Measurements from ENCODE around the gene EWSR1. TPM values are rescaled to one million over a fixed set of nuclear protein-coding genes. Genes with fewer than 3 reads are reported as not detected.

EWSR1 gene
- total and polyA plus RNA-seq, 2 donors (not counting 3 experiments of a cell fraction or from before 2014, with no cell fraction given) = 305 to 588 TPM

- no TSS peak for BruUV-seq (replicated peaks)
- Histone ChIP-seq H3K27me3 (ENCODE audit: control insufficient read depth in 2 of 2, insufficient read depth in 2 of 2, low read length in 2 of 2) (no peaks in the 10 kb centered on the region), H3K4me1 (ENCODE audit: control insufficient read depth, extremely low read depth, insufficient read depth, low read length) (peaks cover 10% of the 10 kb centered on the region), H2AFZ (ENCODE audit: low read depth, low read length) (no peak overlapping the region), H3K79me2 (ENCODE audit: control insufficient read depth, insufficient read depth, low read length) (no peaks in the 10 kb centered on the region), H4K20me1 (replicated peaks; ENCODE audit: control insufficient read depth, extremely low read depth, insufficient read depth, low read length) (no peaks in the 10 kb centered on the region), H3K9ac (replicated peaks; ENCODE audit: extremely low read depth, insufficient read depth, low read length) (no peak overlapping the region), H3K9me3 (replicated peaks; ENCODE audit: control insufficient read depth, insufficient read depth, low read length) (no peaks in the 10 kb centered on the region), H3K36me3 (ENCODE audit: control insufficient read depth in 2 of 2, extremely low read depth in 1 of 2, insufficient read depth in 2 of 2, low read length in 2 of 2) (peaks cover 4 to 55% of the 10 kb centered on the region in 2 experiments), H3K9me1 (replicated peaks; ENCODE audit: control insufficient read depth, extremely low read depth, insufficient read depth, low read length) (no peaks in the 10 kb centered on the region), H3K4me3 (replicated peaks in 1 of 3; ENCODE audit: insufficient read depth in 1 of 3, low read depth in 1 of 3, low read length in 3 of 3) (no peak overlapping the region), H3K27ac (ENCODE audit: insufficient read depth, low read depth, low read length) (no peak overlapping the region), H3K4me2 (ENCODE audit: insufficient read depth, low read length) (no peak overlapping the region)
- intact Hi-C loops (cut with micrococcal nuclease) (no loop called here), dilution Hi-C loops (cut with MboI; ENCODE audit: extremely low pct_ligation_motif_present, low sequenced_read_pairs) (no loop called here)
- TF ChIP-seq GATA2 (IDR thresholded peaks at IDR 0.05; ENCODE audit: insufficient read depth, insufficient read length, low read depth, low read length) (no peak), FOS (IDR thresholded peaks at IDR 0.05; ENCODE audit: borderline replicate concordance, insufficient read depth, low read length) (no peak), POLR2A (IDR thresholded peaks at IDR 0.05; ENCODE audit: low read depth, low read length) (no peak), EZH2 (IDR thresholded peaks at IDR 0.05; ENCODE audit: borderline replicate concordance, low read depth, low read length, severe bottlenecking) (no peak)
- POLR2A ChIA-PET = no interaction called here
- CTCF ChIA-PET = no interaction called here
- peak; percentile 43 for DNase-seq (ENCODE audit: low read depth, low spot score)
- peak; percentile 60 for FAIRE-seq
These were observed 62.7 kb downstream of the EWSR1 start for GRCh38 chr22:29330753-29331152.

GRCh38 chr22:29331213-29331612 is 63.1 kb downstream of the EWSR1 start:
- Histone ChIP-seq H3K27ac (ENCODE audit: insufficient read depth, low read depth, low read length) (no peak overlapping the region), H3K27me3 (ENCODE audit: control insufficient read depth in 2 of 2, insufficient read depth in 2 of 2, low read length in 2 of 2) (no peaks in the 10 kb centered on the region), H3K9ac (replicated peaks; ENCODE audit: extremely low read depth, insufficient read depth, low read length) (no peak overlapping the region), H3K79me2 (ENCODE audit: control insufficient read depth, insufficient read depth, low read length) (no peaks in the 10 kb centered on the region), H3K9me3 (replicated peaks; ENCODE audit: control insufficient read depth, insufficient read depth, low read length) (no peaks in the 10 kb centered on the region), H4K20me1 (replicated peaks; ENCODE audit: control insufficient read depth, extremely low read depth, insufficient read depth, low read length) (no peaks in the 10 kb centered on the region), H3K4me2 (ENCODE audit: insufficient read depth, low read length) (no peak overlapping the region), H2AFZ (ENCODE audit: low read depth, low read length) (no peak overlapping the region), H3K4me3 (replicated peaks in 1 of 3; ENCODE audit: insufficient read depth in 1 of 3, low read depth in 1 of 3, low read length in 3 of 3) (no peak overlapping the region), H3K4me1 (ENCODE audit: control insufficient read depth, extremely low read depth, insufficient read depth, low read length) (peaks cover 10% of the 10 kb centered on the region), H3K9me1 (replicated peaks; ENCODE audit: control insufficient read depth, extremely low read depth, insufficient read depth, low read length) (no peaks in the 10 kb centered on the region), H3K36me3 (ENCODE audit: control insufficient read depth in 2 of 2, extremely low read depth in 1 of 2, insufficient read depth in 2 of 2, low read length in 2 of 2) (peaks cover 4 to 59% of the 10 kb centered on the region in 2 experiments)
- BruUV-seq (replicated peaks) = no TSS peak
- DNase-seq (ENCODE audit: low read depth, low spot score) = no peak
- no peak for FAIRE-seq
- CTCF ChIA-PET = interaction anchor here (1.8 kb wide), 1 partner anchor 25 kb away, joined by 5 read pairs; the partner anchor contains the start of gene GAS2L1
- intact Hi-C loops (cut with micrococcal nuclease) (no loop called here), dilution Hi-C loops (cut with MboI; ENCODE audit: extremely low pct_ligation_motif_present, low sequenced_read_pairs) (no loop called here)
- POLR2A ChIA-PET = no interaction called here
- TF ChIP-seq GATA2 (IDR thresholded peaks at IDR 0.05; ENCODE audit: insufficient read depth, insufficient read length, low read depth, low read length) = no peak
- TF ChIP-seq CTCF (IDR thresholded peaks at IDR 0.05; ENCODE audit: extremely low read depth in 1 of 2, insufficient read depth in 1 of 2, low read depth in 1 of 2, low read length in 2 of 2) = no peak
- no peak for TF ChIP-seq EZH2 (IDR thresholded peaks at IDR 0.05; ENCODE audit: borderline replicate concordance, low read depth, low read length, severe bottlenecking)
- no peak for TF ChIP-seq FOS (IDR thresholded peaks at IDR 0.05; ENCODE audit: borderline replicate concordance, insufficient read depth, low read length)
- TF ChIP-seq MAX (IDR thresholded peaks at IDR 0.05; ENCODE audit: insufficient read depth, insufficient read length) = no peak
- no peak for TF ChIP-seq MYC (IDR thresholded peaks at IDR 0.05; ENCODE audit: low read depth, low read length)
- TF ChIP-seq POLR2A (IDR thresholded peaks at IDR 0.05; ENCODE audit: low read depth, low read length) = no peak

Data from endothelial cell of umbilical vein (primary cell).